ENCODE measurements around the gene GUCY2C.

GUCY2C gene

DNA sequence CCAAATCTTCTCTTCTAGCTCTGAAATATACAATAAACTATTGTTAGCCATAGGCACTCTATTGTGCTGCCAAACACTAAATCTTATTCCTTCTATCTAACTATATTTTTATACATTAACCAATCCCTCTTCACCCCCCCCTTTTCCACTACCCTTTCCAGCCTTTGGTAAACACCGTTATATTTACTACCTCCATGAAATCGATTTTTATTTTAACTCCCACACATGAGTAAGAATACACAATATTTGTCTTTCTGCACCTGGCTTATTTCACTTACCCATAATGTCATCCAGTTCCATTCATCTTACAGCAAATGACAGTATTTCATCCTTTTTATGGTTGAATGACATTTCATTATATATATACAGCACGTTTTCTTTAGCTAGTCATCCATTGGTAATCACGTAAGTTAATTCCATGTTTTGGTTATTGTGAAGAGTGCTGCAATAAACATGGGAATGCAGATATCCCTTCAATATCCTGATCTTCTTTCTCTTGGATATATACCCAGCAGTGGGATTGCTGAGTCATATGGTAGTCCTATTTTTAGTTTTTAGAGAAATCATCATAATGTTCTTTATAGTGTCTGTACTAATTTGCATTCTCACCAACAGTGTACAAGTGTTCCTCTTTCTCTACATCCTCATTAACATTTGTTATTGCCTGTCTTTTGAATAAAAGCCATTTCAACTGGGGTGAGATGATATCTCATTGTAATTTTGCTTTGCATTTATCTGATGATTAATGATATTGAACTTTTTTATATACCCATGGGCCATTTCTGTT, 94.5 kb downstream of the GUCY2C start:
- no peak overlapping the region for H3K4me3 ChIP-seq (ENCODE audit: extremely low read depth, insufficient read depth, low read length, poor library complexity, severe bottlenecking)
- WGBS, 2 experiments (ENCODE audit: insufficient coverage in 2 of 2) = 86 to 87% methylated on average over 2 of the region's 4 CpGs
- peaks cover 5% of the 10 kb centered on the region for H3K9me3 ChIP-seq (ENCODE audit: control insufficient read depth, low read length)
- no peak overlapping the region for H3K27ac ChIP-seq (ENCODE audit: low read depth, low read length, severe bottlenecking)
- no peaks in the 10 kb centered on the region for H3K36me3 ChIP-seq (ENCODE audit: control insufficient read depth, insufficient read depth, low read length)
- H3K4me1 ChIP-seq (ENCODE audit: control insufficient read depth, insufficient read depth, low read length, poor library complexity, severe bottlenecking) = no peaks in the 10 kb centered on the region

DNA sequence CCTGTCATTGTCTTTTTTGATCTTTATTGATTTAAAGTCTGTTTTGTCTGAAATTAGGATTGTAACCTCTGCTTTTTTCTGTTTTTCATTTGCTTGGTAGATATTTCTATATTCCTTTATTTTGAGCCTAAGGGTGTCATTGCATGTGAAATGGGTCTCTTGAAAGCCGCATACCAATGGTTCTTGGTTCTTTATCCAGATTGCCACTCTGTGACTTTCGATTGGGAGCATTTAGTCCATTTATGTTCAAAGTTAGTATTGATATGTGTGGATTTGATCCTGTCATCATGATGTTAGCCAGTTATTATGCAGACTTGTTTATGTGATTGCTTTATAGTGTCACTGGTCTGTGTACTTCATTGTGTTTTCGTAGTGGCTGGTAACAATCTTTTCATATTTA, 98.9 kb downstream of the GUCY2C start:
- no peaks in the 10 kb centered on the region for H3K4me1 ChIP-seq (ENCODE audit: control insufficient read depth, insufficient read depth, low read length, poor library complexity, severe bottlenecking)
- WGBS, 2 experiments (ENCODE audit: insufficient coverage in 2 of 2) = 92 to 96% methylated on average over 2 of the region's 3 CpGs

DNA sequence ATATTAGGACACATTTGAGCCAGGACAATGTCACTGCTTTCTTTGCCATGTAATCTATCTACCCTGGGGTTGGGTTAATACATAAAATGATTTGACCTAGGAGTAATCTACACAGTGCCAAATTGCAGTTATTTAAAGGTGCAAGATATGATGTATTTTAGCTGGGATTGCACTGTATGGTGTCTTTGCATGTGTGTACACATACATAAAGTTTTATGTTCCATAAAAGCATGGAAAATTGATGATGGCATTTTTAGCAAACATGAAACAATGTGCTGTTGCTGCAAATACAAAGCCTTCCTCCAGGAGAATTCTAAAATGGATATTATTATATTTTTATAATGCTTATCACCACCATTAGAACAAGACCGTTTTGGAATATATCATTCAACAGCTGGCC, 104.7 kb downstream of the GUCY2C start:
- H3K27ac ChIP-seq (ENCODE audit: low read depth, low read length, severe bottlenecking) = no peak overlapping the region
- no peaks in the 10 kb centered on the region for H3K36me3 ChIP-seq (ENCODE audit: control insufficient read depth, insufficient read depth, low read length)
- H3K4me1 ChIP-seq (ENCODE audit: control insufficient read depth, insufficient read depth, low read length, poor library complexity, severe bottlenecking) = no peaks in the 10 kb centered on the region
- no CpG with 5 or more reads among the region's 1 CpG for WGBS, 2 experiments (ENCODE audit: insufficient coverage in 2 of 2)
- no peak overlapping the region for H3K4me3 ChIP-seq (ENCODE audit: extremely low read depth, insufficient read depth, low read length, poor library complexity, severe bottlenecking)
- H3K9me3 ChIP-seq (ENCODE audit: control insufficient read depth, low read length) = no peaks in the 10 kb centered on the region

More for the DNA sequence above, 98.9 kb downstream of the GUCY2C start:
- H3K9me3 ChIP-seq (ENCODE audit: control insufficient read depth, low read length) = no peaks in the 10 kb centered on the region
- no peaks in the 10 kb centered on the region for H3K36me3 ChIP-seq (ENCODE audit: control insufficient read depth, insufficient read depth, low read length)
- no peak overlapping the region for H3K27ac ChIP-seq (ENCODE audit: low read depth, low read length, severe bottlenecking)
- no peak overlapping the region for H3K4me3 ChIP-seq (ENCODE audit: extremely low read depth, insufficient read depth, low read length, poor library complexity, severe bottlenecking)

DNA sequence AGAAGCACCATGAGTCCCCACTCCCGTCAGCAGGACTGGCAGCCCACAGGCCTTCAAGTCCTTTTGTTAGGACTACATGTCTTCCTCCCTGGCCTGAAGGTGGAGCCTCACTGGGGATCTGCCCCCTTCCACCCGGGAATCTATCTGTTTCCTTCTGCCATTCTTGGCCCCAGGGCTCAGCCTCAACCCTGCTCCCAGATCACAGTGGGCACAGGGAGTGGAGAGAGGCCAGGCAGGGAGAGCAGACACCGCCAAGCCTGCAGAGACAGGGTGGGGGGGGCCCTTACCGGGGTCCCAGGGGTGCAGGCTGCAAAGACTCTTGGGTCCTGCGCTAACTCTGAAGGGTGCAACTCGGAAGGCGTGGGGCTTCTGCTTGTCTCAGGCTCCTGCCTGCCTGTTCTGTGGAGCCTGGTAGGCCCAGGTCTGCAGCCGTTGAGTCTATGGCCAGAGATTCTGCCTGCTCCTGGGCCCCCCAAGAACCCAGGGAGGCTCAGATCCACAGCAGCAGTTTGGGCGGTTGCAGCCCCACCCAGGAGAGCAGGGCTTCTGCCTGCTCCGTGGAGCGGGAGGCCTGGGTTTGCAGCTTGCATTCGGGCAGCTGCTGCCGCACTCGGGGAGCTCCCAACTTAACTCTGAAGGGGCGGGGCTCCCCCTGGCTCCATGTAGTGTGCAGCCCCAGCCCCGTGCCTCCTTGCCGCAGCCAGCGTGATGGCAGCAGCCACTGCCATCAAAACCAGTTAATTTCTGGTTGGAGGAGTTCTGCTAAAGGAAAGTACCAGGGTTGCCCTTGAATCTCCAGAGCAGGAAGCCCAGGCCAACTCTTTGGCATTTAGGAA, 107.0 kb downstream of the GUCY2C start:
- Histone ChIP-seq H3K9me3 (ENCODE audit: control insufficient read depth, low read length) (no peaks in the 10 kb centered on the region), H3K4me1 (ENCODE audit: control insufficient read depth, insufficient read depth, low read length, poor library complexity, severe bottlenecking) (no peaks in the 10 kb centered on the region), H3K36me3 (ENCODE audit: control insufficient read depth, insufficient read depth, low read length) (no peaks in the 10 kb centered on the region), H3K4me3 (ENCODE audit: extremely low read depth, insufficient read depth, low read length, poor library complexity, severe bottlenecking) (no peak overlapping the region), H3K27ac (ENCODE audit: low read depth, low read length, severe bottlenecking) (no peak overlapping the region)
- WGBS, 2 experiments (ENCODE audit: insufficient coverage in 2 of 2) = 84 to 89% methylated on average over 17 of the region's 18 CpGs

DNA sequence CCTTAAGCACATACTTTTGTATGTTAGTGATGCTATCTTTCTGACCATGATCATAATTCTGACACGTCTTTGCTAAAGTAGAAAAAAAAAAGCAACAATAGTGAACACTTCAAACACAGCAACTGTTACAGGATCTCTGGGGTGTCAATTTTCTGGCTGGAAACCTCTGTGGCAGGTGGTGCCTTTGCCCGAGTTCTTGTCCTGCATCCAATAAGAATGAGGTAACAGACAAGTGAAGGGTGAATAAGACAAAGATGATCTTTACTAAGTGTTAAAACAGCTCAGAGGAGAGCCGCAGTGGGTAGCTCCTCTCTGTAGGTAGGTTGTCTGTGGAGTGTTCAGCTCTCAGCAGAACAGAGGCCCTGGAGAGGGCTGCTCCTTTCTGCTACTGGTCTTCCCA, 107.8 kb downstream of the GUCY2C start:
- Histone ChIP-seq H3K36me3 (ENCODE audit: control insufficient read depth, insufficient read depth, low read length) (no peaks in the 10 kb centered on the region), H3K4me3 (ENCODE audit: extremely low read depth, insufficient read depth, low read length, poor library complexity, severe bottlenecking) (no peak overlapping the region), H3K9me3 (ENCODE audit: control insufficient read depth, low read length) (no peaks in the 10 kb centered on the region), H3K4me1 (ENCODE audit: control insufficient read depth, insufficient read depth, low read length, poor library complexity, severe bottlenecking) (no peaks in the 10 kb centered on the region), H3K27ac (ENCODE audit: low read depth, low read length, severe bottlenecking) (no peak overlapping the region)
- WGBS, 2 experiments (ENCODE audit: insufficient coverage in 2 of 2) = 83 to 91% methylated on average over 1 to 3 of the region's 3 CpGs

DNA sequence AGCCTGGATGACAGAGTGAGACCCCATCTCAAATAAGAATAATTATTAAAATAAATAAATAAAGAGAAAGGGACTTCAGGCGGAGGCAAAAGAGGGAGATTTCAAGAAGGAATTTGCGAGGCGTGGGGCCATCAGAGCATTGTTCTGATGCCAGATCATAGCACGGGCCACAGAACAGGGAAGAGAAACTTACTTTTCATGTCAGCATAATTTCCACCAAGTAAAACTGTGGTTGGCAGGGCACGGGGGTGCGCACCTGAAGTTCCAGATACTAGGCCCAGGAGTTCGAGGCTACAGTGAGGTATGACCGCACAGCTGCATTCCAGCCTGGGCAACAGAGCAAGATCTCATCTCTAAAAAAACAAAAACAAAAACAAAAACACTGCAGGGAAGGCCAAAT, 117.8 kb downstream of the GUCY2C start:
- no peak overlapping the region for H3K4me3 ChIP-seq (ENCODE audit: extremely low read depth, insufficient read depth, low read length, poor library complexity, severe bottlenecking)
- no peaks in the 10 kb centered on the region for H3K36me3 ChIP-seq (ENCODE audit: control insufficient read depth, insufficient read depth, low read length)
- no peaks in the 10 kb centered on the region for H3K4me1 ChIP-seq (ENCODE audit: control insufficient read depth, insufficient read depth, low read length, poor library complexity, severe bottlenecking)
- no peaks in the 10 kb centered on the region for H3K9me3 ChIP-seq (ENCODE audit: control insufficient read depth, low read length)
- 84 to 94% methylated on average over 6 to 8 of the region's 8 CpGs for WGBS, 2 experiments (ENCODE audit: insufficient coverage in 2 of 2)
- no peak overlapping the region for H3K27ac ChIP-seq (ENCODE audit: low read depth, low read length, severe bottlenecking)

DNA sequence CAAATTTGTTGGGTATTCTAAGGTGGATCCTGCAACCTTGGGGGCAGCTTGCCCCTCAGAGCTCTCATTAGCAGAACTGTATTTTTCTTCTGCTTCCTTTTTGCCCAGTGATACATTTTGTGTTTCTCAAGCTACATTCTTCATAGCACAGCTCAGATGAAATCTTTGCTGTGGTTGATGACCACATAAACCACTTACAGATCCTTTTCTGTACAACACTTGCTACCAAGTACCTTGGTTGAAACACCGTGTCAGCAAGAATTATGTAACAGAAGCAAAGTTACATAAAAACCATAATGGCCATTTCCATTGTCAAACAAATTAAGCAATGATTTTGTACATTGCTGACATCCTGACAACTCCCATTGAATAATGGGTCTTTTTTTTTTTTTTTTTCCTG, 119.1 kb downstream of the GUCY2C start:
- no peak overlapping the region for H3K27ac ChIP-seq (ENCODE audit: low read depth, low read length, severe bottlenecking)
- H3K4me1 ChIP-seq (ENCODE audit: control insufficient read depth, insufficient read depth, low read length, poor library complexity, severe bottlenecking) = no peaks in the 10 kb centered on the region
- no peak overlapping the region for H3K4me3 ChIP-seq (ENCODE audit: extremely low read depth, insufficient read depth, low read length, poor library complexity, severe bottlenecking)
- no peaks in the 10 kb centered on the region for H3K36me3 ChIP-seq (ENCODE audit: control insufficient read depth, insufficient read depth, low read length)
- no peaks in the 10 kb centered on the region for H3K9me3 ChIP-seq (ENCODE audit: control insufficient read depth, low read length)
- WGBS, 2 experiments (ENCODE audit: insufficient coverage in 2 of 2) = 100% methylated on average over 1 of the region's 1 CpG; no CpG with 5 or more reads in 1 of the 2 experiments

DNA sequence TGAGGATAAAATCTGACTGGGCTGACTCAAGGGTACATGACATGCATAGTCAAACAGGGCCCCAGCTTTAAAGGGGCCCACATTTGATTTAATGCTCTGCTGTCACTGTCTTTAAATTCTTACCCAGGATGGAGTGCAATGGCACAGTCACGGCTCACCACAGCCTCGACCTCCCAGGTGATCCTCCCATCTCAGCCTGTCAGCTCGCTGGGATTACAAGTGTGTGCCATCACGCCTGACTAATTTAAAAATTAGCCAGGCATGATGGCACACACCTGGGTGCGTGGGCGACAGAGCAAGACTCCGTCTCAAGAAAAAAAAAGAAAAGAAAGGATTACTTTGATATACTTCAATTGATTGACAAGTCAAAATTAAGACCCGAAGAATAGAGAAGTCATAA, 119.5 kb downstream of the GUCY2C start:
- Histone ChIP-seq H3K27ac (ENCODE audit: low read depth, low read length, severe bottlenecking) (no peak overlapping the region), H3K4me1 (ENCODE audit: control insufficient read depth, insufficient read depth, low read length, poor library complexity, severe bottlenecking) (no peaks in the 10 kb centered on the region), H3K4me3 (ENCODE audit: extremely low read depth, insufficient read depth, low read length, poor library complexity, severe bottlenecking) (no peak overlapping the region), H3K9me3 (ENCODE audit: control insufficient read depth, low read length) (no peaks in the 10 kb centered on the region), H3K36me3 (ENCODE audit: control insufficient read depth, insufficient read depth, low read length) (no peaks in the 10 kb centered on the region)
- WGBS, 2 experiments (ENCODE audit: insufficient coverage in 2 of 2) = 78 to 89% methylated on average over 5 to 7 of the region's 8 CpGs

DNA sequence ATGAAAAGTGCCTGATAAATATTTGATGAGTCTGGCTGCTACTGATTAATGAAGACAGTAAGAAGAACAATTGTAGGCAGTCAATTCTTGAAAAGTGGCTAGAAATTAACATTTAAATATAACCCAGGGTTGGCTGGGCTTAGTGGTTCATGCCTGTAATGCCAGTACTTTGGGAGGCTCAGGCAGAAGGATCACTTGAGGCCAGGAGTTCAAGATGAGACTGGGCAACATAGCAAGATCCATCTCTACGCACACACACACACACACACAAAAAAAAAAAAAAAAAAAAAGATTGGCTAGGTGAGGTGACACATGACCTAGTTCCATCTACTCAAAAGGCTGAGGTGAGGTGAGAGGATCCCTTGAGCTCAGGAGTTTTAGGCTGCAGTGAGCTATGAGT, 120.8 kb downstream of the GUCY2C start:
- no peaks in the 10 kb centered on the region for H3K9me3 ChIP-seq (ENCODE audit: control insufficient read depth, low read length)
- no peaks in the 10 kb centered on the region for H3K4me1 ChIP-seq (ENCODE audit: control insufficient read depth, insufficient read depth, low read length, poor library complexity, severe bottlenecking)
- no peak overlapping the region for H3K27ac ChIP-seq (ENCODE audit: low read depth, low read length, severe bottlenecking)
- H3K4me3 ChIP-seq (ENCODE audit: extremely low read depth, insufficient read depth, low read length, poor library complexity, severe bottlenecking) = no peak overlapping the region
- H3K36me3 ChIP-seq (ENCODE audit: control insufficient read depth, insufficient read depth, low read length) = no peaks in the 10 kb centered on the region
- WGBS, 2 experiments (ENCODE audit: insufficient coverage in 2 of 2) = no CpG with 5 or more reads among the region's 1 CpG

DNA sequence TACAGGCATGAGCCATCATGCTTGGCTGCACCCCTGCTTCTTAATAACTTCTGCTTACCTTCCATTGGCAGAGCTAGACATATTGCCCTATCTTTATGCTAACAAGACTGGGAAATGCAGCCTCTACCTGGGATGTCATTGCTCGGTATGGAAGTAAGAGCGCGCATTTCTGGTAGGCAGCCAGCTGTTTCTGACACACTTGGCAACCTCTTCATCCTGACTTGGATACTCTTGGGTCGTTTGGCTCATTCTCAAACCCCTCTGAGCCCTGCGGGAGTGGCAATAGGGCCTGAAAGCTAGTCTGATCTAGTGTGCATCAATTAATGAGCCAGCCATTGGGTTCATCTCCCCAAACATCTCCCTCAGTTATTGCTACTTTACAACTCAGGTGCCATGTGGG, 123.3 kb downstream of the GUCY2C start:
- Histone ChIP-seq H3K4me1 (ENCODE audit: control insufficient read depth, insufficient read depth, low read length, poor library complexity, severe bottlenecking) (no peaks in the 10 kb centered on the region), H3K36me3 (ENCODE audit: control insufficient read depth, insufficient read depth, low read length) (no peaks in the 10 kb centered on the region), H3K9me3 (ENCODE audit: control insufficient read depth, low read length) (no peaks in the 10 kb centered on the region), H3K27ac (ENCODE audit: low read depth, low read length, severe bottlenecking) (no peak overlapping the region), H3K4me3 (ENCODE audit: extremely low read depth, insufficient read depth, low read length, poor library complexity, severe bottlenecking) (no peak overlapping the region)
- 88 to 94% methylated on average over 5 of the region's 5 CpGs for WGBS, 2 experiments (ENCODE audit: insufficient coverage in 2 of 2)

DNA sequence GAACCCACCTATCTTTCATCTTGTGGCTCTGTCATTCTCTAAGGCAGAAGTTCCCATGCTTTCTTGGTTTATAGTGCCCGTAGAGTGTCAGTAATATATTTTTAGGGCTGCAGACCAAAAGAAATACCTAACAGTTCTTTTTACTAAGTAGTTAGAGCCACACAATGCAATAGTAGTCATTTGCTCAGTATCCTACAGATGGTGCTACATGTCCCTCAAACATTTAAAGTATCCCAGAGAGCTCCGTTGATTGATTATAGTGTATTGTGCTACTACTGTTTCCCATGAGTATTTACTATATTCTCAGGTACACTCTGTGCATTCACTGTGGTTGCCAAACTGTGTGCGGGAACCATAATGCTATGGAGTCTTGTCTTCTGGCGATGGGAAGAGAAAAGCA, 124.0 kb downstream of the GUCY2C start:
- Histone ChIP-seq H3K9me3 (ENCODE audit: control insufficient read depth, low read length) (no peaks in the 10 kb centered on the region), H3K4me1 (ENCODE audit: control insufficient read depth, insufficient read depth, low read length, poor library complexity, severe bottlenecking) (no peaks in the 10 kb centered on the region), H3K36me3 (ENCODE audit: control insufficient read depth, insufficient read depth, low read length) (no peaks in the 10 kb centered on the region), H3K27ac (ENCODE audit: low read depth, low read length, severe bottlenecking) (no peak overlapping the region), H3K4me3 (ENCODE audit: extremely low read depth, insufficient read depth, low read length, poor library complexity, severe bottlenecking) (no peak overlapping the region)
- WGBS, 2 experiments (ENCODE audit: insufficient coverage in 2 of 2) = no CpG with 5 or more reads among the region's 4 CpGs

Data from mesodermal cell (in vitro differentiated cells).